H1 (cell line): ENCODE data around the gene RADIL.

Source experiments
- CTCF ChIP-seq, 3 experiments: IDR thresholded peaks; 1 replicate in 2 of 3; 2 replicates in 1 of 3; pipeline versions ENCODE4 v1.5.1 to v1.6.1; 2011; ENCODE audit warnings: low read length in 3 of 3, mild to moderate bottlenecking in 3 of 3, inconsistent platforms in 2 of 3, low read depth in 1 of 3, moderate library complexity in 1 of 3; ENCODE audit not compliant: insufficient read depth in 1 of 3; ENCODE audit errors: control extremely low read depth in 1 of 3
- EZH2 ChIP-seq: fragments of 200-600 bp; sonication (generic); IDR thresholded peaks from 2 replicates; pipeline ENCODE4 v1.7.1; 2012; ENCODE audit warnings: low read depth, mild to moderate bottlenecking, moderate library complexity, low read length, inconsistent platforms; ENCODE audit not compliant: severe bottlenecking
- POLR2A ChIP-seq, 2 experiments: IDR thresholded peaks; 1 replicate in 1 of 2; 2 replicates in 1 of 2; pipeline ENCODE4 v1.6.1; 2011; ENCODE audit warnings: low read depth in 2 of 2, low read length in 2 of 2, mild to moderate bottlenecking in 2 of 2; ENCODE audit errors: control extremely low read depth in 1 of 2
- POLR2AphosphoS5 ChIP-seq: IDR thresholded peaks from 2 replicates; pipeline ENCODE4 v1.6.1; 2011; ENCODE audit warnings: low read depth, low read length
- TAF1 ChIP-seq: IDR thresholded peaks from 2 replicates; pipeline ENCODE4 v1.6.1; 2011; ENCODE audit warnings: mild to moderate bottlenecking, low read depth, low read length
- TCF12 ChIP-seq: IDR thresholded peaks from 2 replicates; pipeline ENCODE4 v1.6.1; 2011; ENCODE audit warnings: low read depth, mild to moderate bottlenecking, low read length
- USF2 ChIP-seq: IDR thresholded peaks from 2 replicates; pipeline ENCODE4 v1.6.1; 2011; ENCODE audit warnings: low read length, improper control_type of control experiment
- ZNF274 ChIP-seq: IDR thresholded peaks from 2 replicates; pipeline ENCODE4 v1.7.0; 2012; ENCODE audit warnings: low read length, borderline replicate concordance; ENCODE audit errors: extremely low read depth

GRCh38 chr7:4822677-4823076, 60.8 kb downstream of the RADIL start:
- no peak for TF ChIP-seq POLR2AphosphoS5
- TF ChIP-seq CTCF (IDR thresholded peaks at IDR 0.05; ENCODE audit: control extremely low read depth in 1 of 3, insufficient read depth in 1 of 3, low read depth in 1 of 3, low read length in 3 of 3) = no peak
- no peak for TF ChIP-seq TAF1
- TF ChIP-seq POLR2A (IDR thresholded peaks at IDR 0.05; ENCODE audit: control extremely low read depth in 1 of 2, low read depth in 2 of 2, low read length in 2 of 2) = no peak
- no peak for TF ChIP-seq EZH2
- no peak for TF ChIP-seq TCF12
- TF ChIP-seq ZNF274 = no peak
- TF ChIP-seq USF2 = no peak
